MCF 10A (cell line): ENCODE results near the gene HOXD12. TPM values are rescaled to one million over a fixed set of nuclear protein-coding genes. Genes with fewer than 3 reads are reported as not detected.
A peak's percentile ranks its signal among the peaks of the same experiment; 100 is the strongest.

Experiments used
- BruUV-seq: library from RNA; stranded (reverse); fragments of 400-500 nt; replicated peaks from 2 replicates; lab custom pipeline; 2021; lab: Mats Ljungman, UMichigan
- CTCF ChIA-PET: fragments of 300-600 bp; sonication (Branson Sonifier 250); formaldehyde crosslinking; extraction: SDS; loops from one replicate; lab custom pipeline; 2021; ENCODE audit warnings: antibody characterized with exemption, inconsistent platforms; lab: Yijun Ruan, JAX
- POLR2A ChIA-PET: fragments of 300-600, 350-650 bp; sonication (Branson Sonifier 250); formaldehyde crosslinking; extraction: SDS; loops from one replicate; lab custom pipeline; 2020; ENCODE audit warnings: antibody characterized with exemption, inconsistent platforms; lab: Yijun Ruan, JAX
- DNase-seq: peaks from one replicate; pipeline ENCODE4 v3.0.0-alpha.2; 2018; ENCODE audit not compliant: unreplicated experiment
- H3K27ac Mint-ChIP-seq: one replicate; pipeline ENCODE4 v1.8.0; 2022; ENCODE audit warnings: mild to moderate bottlenecking, low read depth, mixed read lengths; ENCODE audit not compliant: unreplicated experiment
- H3K27me3 Mint-ChIP-seq: one replicate; pipeline ENCODE4 v1.8.0; 2022; ENCODE audit warnings: mixed read lengths; ENCODE audit not compliant: insufficient read depth, unreplicated experiment
- H3K36me3 Mint-ChIP-seq: one replicate; pipeline ENCODE4 v1.8.0; 2022; ENCODE audit warnings: mild to moderate bottlenecking, moderate library complexity, mixed read lengths; ENCODE audit not compliant: insufficient read depth, unreplicated experiment
- H3K4me1 Mint-ChIP-seq: one replicate; pipeline ENCODE4 v1.8.0; 2022; ENCODE audit warnings: mixed read lengths; ENCODE audit not compliant: insufficient read depth, unreplicated experiment
- H3K4me3 Mint-ChIP-seq: one replicate; pipeline ENCODE4 v1.8.0; 2022; ENCODE audit warnings: mild to moderate bottlenecking, moderate library complexity, mixed read lengths; ENCODE audit not compliant: unreplicated experiment
- H3K9me3 Mint-ChIP-seq: one replicate; pipeline ENCODE4 v1.8.0; 2022; ENCODE audit warnings: mixed read lengths; ENCODE audit not compliant: unreplicated experiment
- CTCF ChIP-seq: fragments of 200-600 bp; IDR thresholded peaks from one replicate; pipeline ENCODE4 v1.8.0; 2022; ENCODE audit warnings: antibody characterized with exemption, mild to moderate bottlenecking; ENCODE audit not compliant: unreplicated experiment
- intact Hi-C: fragments of 100-400 bp; cut with micrococcal nuclease; formaldehyde crosslinking; loops from 2 replicates; pipeline ENCODE4 v1.14.1; 2022
- total RNA-seq: library from RNA; stranded (reverse); gene quantifications from 2 replicates; pipeline ENCODE4 v1.2.3, GENCODE V29; 2022

Gene HOXD12
- total RNA-seq, 1 experiment from 2014 or later: not detected

- ChIA-PET POLR2A (interaction anchor here (0.5 to 2.9 kb wide), 3 partner anchors 415 to 1278 kb away, joined by 3 to 20 read pairs (median 3); no protein-coding TSS in a partner anchor), CTCF (interaction anchor here (0.7 to 10.1 kb wide), 18 partner anchors 12 to 1442 kb away, joined by 3 to 190 read pairs (median 6); no protein-coding TSS in a partner anchor)
- H3K4me1 Mint-ChIP-seq: no peaks in the 10 kb centered on the region
- intact Hi-C loops: no loop called here
- H3K27me3 Mint-ChIP-seq: no peaks in the 10 kb centered on the region
- BruUV-seq: no TSS peak
- H3K27ac Mint-ChIP-seq: no peak overlapping the region
- TF ChIP-seq CTCF: no peak
- no peaks in the 10 kb centered on the region for H3K36me3 Mint-ChIP-seq
- H3K9me3 Mint-ChIP-seq: no peaks in the 10 kb centered on the region
- no peak for DNase-seq
- H3K4me3 Mint-ChIP-seq: no peak overlapping the region
These were observed 39.5 kb downstream of the HOXD12 start for GRCh38 chr2:176138923-176139660.

GRCh38 chr2:176139661-176140512, 40.3 kb downstream of the HOXD12 start:
- no peaks in the 10 kb centered on the region for H3K4me1 Mint-ChIP-seq
- no peak for DNase-seq
- peak overlapping the region; percentile 57 for H3K4me3 Mint-ChIP-seq
- no peaks in the 10 kb centered on the region for H3K36me3 Mint-ChIP-seq
- no peak overlapping the region for H3K27ac Mint-ChIP-seq
- TF ChIP-seq CTCF: no peak
- ChIA-PET POLR2A (interaction anchor here (0.5 to 2.9 kb wide), 5 partner anchors 315 to 536 kb away, joined by 3 to 20 read pairs (median 6); no protein-coding TSS in a partner anchor), CTCF (interaction anchor here (0.6 to 10.1 kb wide), 64 partner anchors 9 to 1601 kb away, joined by 3 to 190 read pairs (median 4); no protein-coding TSS in a partner anchor)
- intact Hi-C loops: loop anchor here (1.0 to 10.0 kb wide), 4 partner anchors 175 to 498 kb away; no protein-coding TSS in a partner anchor
- H3K9me3 Mint-ChIP-seq: no peaks in the 10 kb centered on the region
- BruUV-seq: no TSS peak
- no peaks in the 10 kb centered on the region for H3K27me3 Mint-ChIP-seq

- TF ChIP-seq CTCF: peak; percentile 96
- Mint-ChIP-seq H3K9me3 (no peaks in the 10 kb centered on the region), H3K27me3 (no peaks in the 10 kb centered on the region), H3K4me1 (no peaks in the 10 kb centered on the region), H3K4me3 (peak overlapping the region; percentile 57), H3K27ac (no peak overlapping the region), H3K36me3 (no peaks in the 10 kb centered on the region)
- ChIA-PET CTCF (interaction anchor here (0.6 to 10.1 kb wide), 86 partner anchors 9 to 1600 kb away, joined by 3 to 190 read pairs (median 4); no protein-coding TSS in a partner anchor), POLR2A (interaction anchor here (0.9 to 2.9 kb wide), 5 partner anchors 314 to 496 kb away, joined by 3 to 20 read pairs (median 6); no protein-coding TSS in a partner anchor)
- peak; percentile 73 for DNase-seq
- no TSS peak for BruUV-seq
- intact Hi-C loops: loop anchor here (1.0 to 10.0 kb wide), 4 partner anchors 174 to 498 kb away; no protein-coding TSS in a partner anchor
These were observed 41.1 kb downstream of the HOXD12 start for GRCh38 chr2:176140513-176141317.
